ENCODE data around the gene SLIT3.

- TF ChIP-seq, protein P1, sequence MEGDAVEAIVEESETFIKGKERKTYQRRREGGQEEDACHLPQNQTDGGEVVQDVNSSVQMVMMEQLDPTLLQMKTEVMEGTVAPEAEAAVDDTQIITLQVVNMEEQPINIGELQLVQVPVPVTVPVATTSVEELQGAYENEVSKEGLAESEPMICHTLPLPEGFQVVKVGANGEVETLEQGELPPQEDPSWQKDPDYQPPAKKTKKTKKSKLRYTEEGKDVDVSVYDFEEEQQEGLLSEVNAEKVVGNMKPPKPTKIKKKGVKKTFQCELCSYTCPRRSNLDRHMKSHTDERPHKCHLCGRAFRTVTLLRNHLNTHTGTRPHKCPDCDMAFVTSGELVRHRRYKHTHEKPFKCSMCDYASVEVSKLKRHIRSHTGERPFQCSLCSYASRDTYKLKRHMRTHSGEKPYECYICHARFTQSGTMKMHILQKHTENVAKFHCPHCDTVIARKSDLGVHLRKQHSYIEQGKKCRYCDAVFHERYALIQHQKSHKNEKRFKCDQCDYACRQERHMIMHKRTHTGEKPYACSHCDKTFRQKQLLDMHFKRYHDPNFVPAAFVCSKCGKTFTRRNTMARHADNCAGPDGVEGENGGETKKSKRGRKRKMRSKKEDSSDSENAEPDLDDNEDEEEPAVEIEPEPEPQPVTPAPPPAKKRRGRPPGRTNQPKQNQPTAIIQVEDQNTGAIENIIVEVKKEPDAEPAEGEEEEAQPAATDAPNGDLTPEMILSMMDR (IDR thresholded peaks at IDR 0.05; ENCODE audit: low read depth, low read length, poor library complexity, severe bottlenecking): no peak
- no peak for TF ChIP-seq EZH2phosphoT487 (IDR thresholded peaks at IDR 0.05; ENCODE audit: borderline replicate concordance, low read length)
These were observed 17.1 kb downstream of the SLIT3 start for GRCh38 chr5:169283887-169284286.

Measured in DOHH2 (cell line).